ENCODE data around the gene HNRNPA1. TPM values are rescaled to one million over a fixed set of nuclear protein-coding genes. Genes with fewer than 3 reads are reported as not detected.
A peak's percentile ranks its signal among the peaks of the same experiment; 100 is the strongest.

The HNRNPA1 gene
- total and polyA plus RNA-seq, 9 of the 15 experiments (the other 6 are each of a cell fraction or from before 2014, with no cell fraction given) = 1,166 to 2,703 (median 1,815) TPM

DNA sequence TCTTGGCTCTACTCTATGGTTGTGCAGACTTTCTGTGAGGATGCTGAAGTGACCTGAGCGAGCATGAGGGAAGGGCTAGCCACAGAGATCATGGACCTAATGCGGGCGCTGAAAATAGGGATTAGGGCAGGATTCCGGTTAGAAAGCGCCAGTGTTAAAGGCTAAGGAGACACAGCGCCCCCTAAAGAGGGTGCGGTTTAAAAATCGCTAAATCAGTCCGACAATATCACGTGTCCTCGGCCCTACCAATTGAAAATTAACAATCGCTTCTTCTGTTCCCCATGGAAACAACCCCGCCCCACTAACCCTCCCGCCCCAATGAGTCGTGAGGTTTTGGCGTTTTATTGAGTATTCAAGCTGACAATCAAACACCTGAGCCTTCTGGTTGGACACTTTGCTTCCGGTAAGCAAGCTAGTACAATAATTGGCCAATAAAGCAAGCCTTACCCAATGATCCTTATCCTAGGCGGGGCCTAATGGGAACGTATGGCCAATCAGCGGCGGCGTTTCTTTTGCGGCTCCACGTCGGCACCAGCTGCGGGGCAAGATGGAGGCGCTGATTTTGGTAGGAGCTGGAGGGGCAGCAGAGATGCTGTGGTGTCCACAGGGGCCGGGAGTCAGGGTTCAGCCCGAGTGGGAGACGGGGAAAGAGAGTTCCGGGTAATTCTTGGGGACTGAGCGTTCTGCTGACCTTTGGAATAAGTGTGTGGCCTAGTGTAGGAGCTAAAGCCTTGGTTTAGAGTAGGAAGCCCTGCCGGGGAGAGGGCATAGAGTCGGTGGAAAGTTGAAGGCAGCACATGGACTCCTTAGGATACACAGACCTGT, 44.3 kb downstream of the HNRNPA1 start, which contains the start of gene COPZ1 (continued):
- TF ChIP-seq ZBTB26 (CRISPR knock-in tag; IDR thresholded peaks at IDR 0.05) = peak; percentile 95
- no peak for TF ChIP-seq MCM3 (IDR thresholded peaks at IDR 0.05)
- peak; percentile 49 for TF ChIP-seq MAFK (IDR thresholded peaks at IDR 0.05; ENCODE audit: low read length)
- peak; percentile 66; the same call in 1 of the 2 replicates for TF ChIP-seq HDGF (IDR thresholded peaks at IDR 0.05)
- TF ChIP-seq THRB (CRISPR knock-in tag; conservative IDR thresholded peaks at IDR 0.05) = peak; percentile 95
- TF ChIP-seq ZNF445 (CRISPR knock-in tag; IDR thresholded peaks at IDR 0.05; ENCODE audit: low read depth) = peak; percentile 76; the same call in 1 of the 2 replicates
- peak; percentile 63 for TF ChIP-seq CTBP1 (IDR thresholded peaks at IDR 0.05; ENCODE audit: borderline replicate concordance)
- no peak for TF ChIP-seq TCFL5 (CRISPR knock-in tag; conservative IDR thresholded peaks at IDR 0.05)
- peak; percentile 79; the same call in 1 of the 2 replicates for TF ChIP-seq ZBTB9 (CRISPR knock-in tag; IDR thresholded peaks at IDR 0.05)
- TF ChIP-seq RBBP5 (IDR thresholded peaks at IDR 0.05; ENCODE audit: borderline replicate concordance, insufficient read depth, low read length, poor library complexity, severe bottlenecking) = no peak
- no peak for TF ChIP-seq CREB5 (CRISPR knock-in tag; IDR thresholded peaks at IDR 0.05)
- TF ChIP-seq GTF2A2 (tag; IDR thresholded peaks at IDR 0.05) = peak; percentile 66
- TF ChIP-seq FOXO4 (CRISPR knock-in tag; IDR thresholded peaks at IDR 0.05) = no peak
- no peak for TF ChIP-seq JUN (IDR thresholded peaks at IDR 0.05; ENCODE audit: borderline replicate concordance, low read depth, low read length)
- TF ChIP-seq JUN (CRISPR knock-in tag; IDR thresholded peaks at IDR 0.05; ENCODE audit: borderline replicate concordance) = no peak
- TF ChIP-seq MTF1 (CRISPR knock-in tag; IDR thresholded peaks at IDR 0.05; ENCODE audit: borderline replicate concordance) = no peak
- TF ChIP-seq, protein P1, sequence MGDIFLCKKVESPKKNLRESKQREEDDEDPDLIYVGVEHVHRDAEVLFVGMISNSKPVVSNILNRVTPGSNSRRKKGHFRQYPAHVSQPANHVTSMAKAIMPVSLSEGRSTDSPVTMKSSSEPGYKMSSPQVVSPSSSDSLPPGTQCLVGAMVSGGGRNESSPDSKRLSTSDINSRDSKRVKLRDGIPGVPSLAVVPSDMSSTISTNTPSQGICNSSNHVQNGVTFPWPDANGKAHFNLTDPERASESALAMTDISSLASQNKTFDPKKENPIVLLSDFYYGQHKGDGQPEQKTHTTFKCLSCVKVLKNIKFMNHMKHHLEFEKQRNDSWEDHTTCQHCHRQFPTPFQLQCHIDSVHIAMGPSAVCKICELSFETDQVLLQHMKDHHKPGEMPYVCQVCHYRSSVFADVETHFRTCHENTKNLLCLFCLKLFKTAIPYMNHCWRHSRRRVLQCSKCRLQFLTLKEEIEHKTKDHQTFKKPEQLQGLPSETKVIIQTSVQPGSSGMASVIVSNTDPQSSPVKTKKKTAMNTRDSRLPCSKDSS (IDR thresholded peaks at IDR 0.05; ENCODE audit: low read depth, partially characterized antibody) = no peak

Measured in K562 (cell line).